ENCODE results near the gene SLC25A42.

GRCh38 chr19:19132912-19133311, 69.1 kb downstream of the SLC25A42 start:
- TF ChIP-seq CTCF (IDR thresholded peaks at IDR 0.05) (no peak), POLR2A (IDR thresholded peaks at IDR 0.05) (no peak)
